Fibroblast of villous mesenchyme (primary cell): ENCODE data around the gene TXNRD2. TPM values are rescaled to one million over a fixed set of nuclear protein-coding genes. Genes with fewer than 3 reads are reported as not detected.
"Not testable (repeated sequence)": the region's sequence is repeated elsewhere in the genome, so short reads cannot be mapped to it uniquely, and the experiment has no call there.

Experiments
- DNase-seq: peaks from one replicate; pipeline ENCODE4 v3.0.0-alpha.2; 2010; ENCODE audit warnings: low read depth
- H3K4me3 ChIP-seq: 2 replicates; pipeline ENCODE4 v1.5.1; 2011; ENCODE audit warnings: low read depth, mild to moderate bottlenecking, low read length
- total RNA-seq: library from RNA; depleted of rRNA; stranded (reverse); fragments of >200 nt; gene quantifications from 2 replicates; pipeline ENCODE4 v1.2.3, GENCODE V29; 2012
- TF ChIP-seq, protein P1 (sequence below): IDR thresholded peaks from 2 replicates; pipeline ENCODE4 v1.5.1; 2012; ENCODE audit warnings: low read depth, mild to moderate bottlenecking, low read length; ENCODE audit not compliant: insufficient read depth

TXNRD2 gene
- total RNA-seq, 1 donor: 39.3 TPM

DNA sequence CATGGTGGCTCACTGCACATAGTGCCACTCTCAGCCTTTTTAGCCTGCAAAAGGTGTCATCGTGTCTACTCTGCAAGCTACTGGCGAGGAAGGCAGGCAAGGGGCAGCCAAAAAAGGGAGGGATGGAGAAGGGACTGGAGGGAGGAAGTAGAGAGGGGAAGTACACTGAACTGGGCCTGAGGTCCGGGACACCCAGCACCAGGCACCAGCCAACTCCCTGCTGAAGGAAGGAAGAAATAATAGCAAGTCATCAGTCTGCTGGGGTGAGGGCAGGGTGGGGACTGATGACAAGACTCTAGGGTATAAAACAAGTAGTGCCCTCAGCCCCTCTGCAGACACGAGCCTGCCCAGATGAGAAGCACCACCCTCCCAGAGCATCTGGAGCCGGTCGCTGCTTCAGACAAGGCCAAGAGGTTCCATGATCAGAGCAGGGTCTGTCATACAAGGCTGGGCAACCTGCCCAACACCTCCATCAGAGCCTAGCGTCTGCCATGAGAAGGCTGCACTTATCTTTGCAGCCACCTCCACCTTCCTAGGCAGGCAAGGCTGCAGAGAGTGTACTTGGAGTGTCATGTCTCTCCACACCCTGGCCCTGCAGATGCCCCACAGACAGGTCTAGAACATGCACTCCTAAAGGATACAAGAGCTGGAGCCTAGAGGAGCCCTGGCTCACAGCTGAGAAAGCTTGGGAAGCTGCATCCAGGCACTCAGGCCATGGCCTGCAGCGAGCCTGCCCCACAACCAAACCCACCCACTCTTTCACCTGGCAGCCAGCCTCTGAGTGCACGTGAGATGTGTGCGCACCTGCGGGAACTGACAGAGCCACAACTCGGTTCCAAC lies 9.0 kb downstream of the TXNRD2 start:
- H3K4me3 ChIP-seq: no peak overlapping the region
- no peak for DNase-seq
- TF ChIP-seq, protein P1, sequence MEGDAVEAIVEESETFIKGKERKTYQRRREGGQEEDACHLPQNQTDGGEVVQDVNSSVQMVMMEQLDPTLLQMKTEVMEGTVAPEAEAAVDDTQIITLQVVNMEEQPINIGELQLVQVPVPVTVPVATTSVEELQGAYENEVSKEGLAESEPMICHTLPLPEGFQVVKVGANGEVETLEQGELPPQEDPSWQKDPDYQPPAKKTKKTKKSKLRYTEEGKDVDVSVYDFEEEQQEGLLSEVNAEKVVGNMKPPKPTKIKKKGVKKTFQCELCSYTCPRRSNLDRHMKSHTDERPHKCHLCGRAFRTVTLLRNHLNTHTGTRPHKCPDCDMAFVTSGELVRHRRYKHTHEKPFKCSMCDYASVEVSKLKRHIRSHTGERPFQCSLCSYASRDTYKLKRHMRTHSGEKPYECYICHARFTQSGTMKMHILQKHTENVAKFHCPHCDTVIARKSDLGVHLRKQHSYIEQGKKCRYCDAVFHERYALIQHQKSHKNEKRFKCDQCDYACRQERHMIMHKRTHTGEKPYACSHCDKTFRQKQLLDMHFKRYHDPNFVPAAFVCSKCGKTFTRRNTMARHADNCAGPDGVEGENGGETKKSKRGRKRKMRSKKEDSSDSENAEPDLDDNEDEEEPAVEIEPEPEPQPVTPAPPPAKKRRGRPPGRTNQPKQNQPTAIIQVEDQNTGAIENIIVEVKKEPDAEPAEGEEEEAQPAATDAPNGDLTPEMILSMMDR: no peak

DNA sequence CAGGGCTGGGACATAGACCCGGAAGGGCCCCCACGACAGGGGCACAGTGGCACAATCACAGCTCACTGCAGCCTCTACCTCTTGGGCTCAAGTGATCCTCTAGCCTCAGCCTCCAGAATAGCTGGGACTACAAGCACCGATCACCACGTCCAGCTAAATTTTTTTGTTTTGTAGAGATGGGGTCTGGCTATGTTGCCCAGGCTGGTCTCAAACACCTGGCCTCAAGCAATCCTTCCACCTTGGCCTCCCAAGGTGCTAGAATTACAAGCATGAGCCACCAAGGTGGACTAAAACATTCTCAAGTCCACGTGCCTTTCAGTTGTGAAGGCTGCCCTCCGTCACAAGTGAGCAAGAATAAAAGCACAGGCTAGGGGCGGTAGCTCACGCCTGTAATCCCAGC lies 10.1 kb downstream of the TXNRD2 start:
- no peak overlapping the region for H3K4me3 ChIP-seq
- no peak for DNase-seq
- TF ChIP-seq, protein P1: no peak

DNA sequence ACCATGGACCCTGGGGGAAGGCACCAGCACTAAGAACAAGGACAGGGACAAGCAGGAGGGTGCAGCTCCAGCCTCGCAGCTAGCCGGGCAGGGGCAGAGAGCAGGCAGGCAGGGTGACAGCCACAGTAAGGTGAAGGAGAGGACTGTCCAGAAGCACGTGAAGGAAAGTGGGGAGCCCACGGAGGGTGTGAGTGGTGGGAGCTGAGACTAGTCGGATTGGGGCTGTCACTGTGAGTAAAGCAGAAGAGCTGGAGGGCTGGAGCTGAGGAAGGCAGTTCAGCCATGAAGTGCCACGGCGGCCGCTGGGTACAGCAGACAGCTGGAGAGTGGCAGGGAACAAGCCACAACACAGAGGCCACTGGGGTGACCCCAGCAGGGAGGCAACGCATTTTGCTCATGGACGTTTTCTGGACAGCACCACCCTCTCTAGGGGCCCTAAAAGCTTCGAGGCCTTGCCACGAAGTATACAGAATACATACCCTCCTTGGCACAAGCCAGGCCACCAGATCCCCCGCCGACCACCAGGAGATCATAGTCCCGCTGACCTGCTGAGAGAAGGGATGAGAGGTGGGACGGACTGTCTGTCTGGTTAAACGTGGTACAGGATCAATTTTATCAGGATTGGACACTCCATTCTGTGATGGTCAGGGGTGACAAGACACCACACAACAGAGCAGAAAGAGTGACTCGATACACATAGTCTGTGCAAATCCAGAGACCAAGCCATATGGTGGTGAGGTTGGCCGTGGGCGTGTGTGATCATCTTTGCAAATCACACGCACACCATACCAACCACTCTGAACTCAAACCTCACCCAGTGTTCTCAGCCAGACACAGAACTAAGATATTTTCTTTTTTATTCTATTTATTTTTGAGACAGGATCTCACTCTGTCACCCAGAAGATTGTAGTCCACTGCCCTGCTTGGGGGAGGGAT lies 10.8 kb downstream of the TXNRD2 start:
- DNase-seq: no peak

DNA sequence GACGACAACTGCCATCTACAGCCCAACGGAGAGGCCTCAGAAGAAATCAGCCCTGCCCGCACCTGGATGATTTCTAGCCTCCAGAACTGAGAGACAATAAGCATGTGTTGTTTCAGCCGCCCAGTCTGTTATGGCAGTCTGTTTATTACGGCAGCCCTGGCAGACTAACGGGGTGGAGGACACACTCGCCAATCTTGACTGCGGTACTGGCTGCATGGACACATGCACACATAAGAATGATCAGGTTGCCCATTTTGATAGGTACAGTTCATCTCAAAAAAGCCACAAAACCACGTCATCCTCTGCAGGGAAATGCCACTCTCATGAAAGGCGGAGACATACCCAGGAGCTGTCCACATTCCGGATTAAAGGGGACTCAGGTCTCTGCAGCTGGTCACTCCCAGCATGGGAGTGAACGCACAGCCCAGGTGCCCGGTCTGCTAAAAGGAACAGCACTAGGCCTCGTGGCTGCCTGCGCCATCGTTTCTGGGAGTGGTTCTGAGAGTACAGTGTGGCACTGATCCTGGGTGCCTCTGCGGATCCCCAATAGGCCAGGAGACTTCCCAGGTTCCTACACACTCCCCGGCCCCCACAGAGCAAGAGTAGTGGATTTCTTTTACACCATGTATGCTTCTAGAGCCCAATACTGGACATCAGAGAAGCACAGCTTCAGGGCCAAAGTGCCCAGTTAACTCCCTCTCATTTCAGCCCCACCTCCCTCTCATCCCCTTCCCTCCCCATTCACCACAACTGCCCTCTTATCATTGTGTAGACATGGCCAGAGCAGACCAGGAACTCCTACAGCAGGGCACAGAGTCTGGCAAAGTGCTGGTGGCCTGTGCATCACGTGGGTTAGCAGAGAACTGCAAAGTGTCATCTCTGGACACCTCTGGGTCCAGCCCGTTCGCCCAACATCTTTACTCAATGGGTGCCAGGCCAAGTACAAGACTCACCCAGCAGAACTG lies 11.8 kb downstream of the TXNRD2 start:
- DNase-seq: no peak
- TF ChIP-seq, protein P1: no peak
- no peak overlapping the region for H3K4me3 ChIP-seq

More for the DNA sequence above, 10.8 kb downstream of the TXNRD2 start:
- TF ChIP-seq, protein P1: no peak
- H3K4me3 ChIP-seq: no peak overlapping the region

DNA sequence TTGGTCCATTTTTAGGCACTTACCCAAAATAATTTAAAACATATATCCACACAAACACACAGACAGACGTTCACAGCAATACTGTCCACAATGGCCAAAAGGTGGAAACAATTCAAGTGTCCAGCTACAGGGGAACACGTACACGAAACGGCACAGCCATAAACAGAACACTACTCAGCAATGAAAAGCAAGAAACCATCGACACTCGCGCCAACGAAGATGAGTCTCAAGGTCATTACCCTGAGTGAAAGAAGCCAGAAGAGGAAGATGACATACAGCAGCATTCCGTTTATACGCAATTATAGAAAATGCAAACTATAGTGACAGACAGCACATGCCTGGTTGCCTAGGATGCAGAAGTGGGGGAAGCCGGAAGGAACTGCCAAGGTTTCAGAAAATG lies 13.4 kb downstream of the TXNRD2 start:
- no peak overlapping the region for H3K4me3 ChIP-seq
- TF ChIP-seq, protein P1: no peak
- no peak for DNase-seq

DNA sequence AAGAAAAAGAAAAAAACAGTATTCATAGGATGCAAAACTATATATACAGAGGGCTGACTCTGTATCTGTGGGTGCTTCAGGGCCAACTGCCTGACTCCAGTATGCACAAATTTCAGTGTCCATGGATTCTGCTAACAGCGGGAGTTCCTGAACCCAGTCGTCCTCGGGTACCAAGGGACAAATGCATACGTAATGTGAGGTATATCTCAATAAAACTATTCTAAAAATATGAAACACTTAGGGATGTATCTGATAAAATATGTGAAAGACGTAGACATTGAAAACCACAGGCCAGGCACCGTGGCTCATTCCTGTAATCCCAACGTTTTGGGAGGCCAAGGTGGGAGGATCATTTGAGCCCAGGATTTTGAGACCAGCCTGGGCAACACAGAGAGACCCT lies 13.9 kb downstream of the TXNRD2 start:
- TF ChIP-seq, protein P1: no peak
- no peak overlapping the region for H3K4me3 ChIP-seq
- DNase-seq: no peak

DNA sequence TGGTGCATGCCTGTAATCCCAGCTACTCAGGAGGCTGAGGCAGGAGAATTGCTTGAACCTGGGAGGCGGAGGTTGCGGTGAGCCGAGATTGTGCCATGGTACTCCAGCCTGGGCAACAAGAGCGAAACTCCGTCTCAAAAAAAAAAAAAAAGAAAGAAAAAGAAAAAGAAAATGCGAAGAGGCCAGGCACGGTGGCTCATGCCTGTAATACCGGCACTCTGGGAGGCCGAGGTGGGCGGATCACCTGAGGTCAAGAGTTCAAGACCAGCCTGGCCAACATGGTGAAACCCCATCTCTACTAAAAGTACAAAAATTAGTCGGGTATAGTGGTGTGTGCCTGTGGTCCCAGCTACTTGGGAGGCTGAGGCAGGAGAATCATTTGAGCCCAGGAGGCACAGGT lies 15.6 kb downstream of the TXNRD2 start:
- DNase-seq, H3K4me3 ChIP-seq: not testable (repeated sequence)
